GM19351 (cell line): Measurements from ENCODE around the gene ABCC1.
"Not testable (repeated sequence)": the region's sequence is repeated elsewhere in the genome, so short reads cannot be mapped to it uniquely, and the experiment has no call there.

Source experiments
- ATAC-seq: cut with Tn5 transposase; IDR thresholded peaks from one replicate; pipeline ENCODE4 v1.9.1; 2021; ENCODE audit warnings: mild to moderate bottlenecking, moderate library complexity; ENCODE audit not compliant: unreplicated experiment

Gene ABCC1

DNA sequence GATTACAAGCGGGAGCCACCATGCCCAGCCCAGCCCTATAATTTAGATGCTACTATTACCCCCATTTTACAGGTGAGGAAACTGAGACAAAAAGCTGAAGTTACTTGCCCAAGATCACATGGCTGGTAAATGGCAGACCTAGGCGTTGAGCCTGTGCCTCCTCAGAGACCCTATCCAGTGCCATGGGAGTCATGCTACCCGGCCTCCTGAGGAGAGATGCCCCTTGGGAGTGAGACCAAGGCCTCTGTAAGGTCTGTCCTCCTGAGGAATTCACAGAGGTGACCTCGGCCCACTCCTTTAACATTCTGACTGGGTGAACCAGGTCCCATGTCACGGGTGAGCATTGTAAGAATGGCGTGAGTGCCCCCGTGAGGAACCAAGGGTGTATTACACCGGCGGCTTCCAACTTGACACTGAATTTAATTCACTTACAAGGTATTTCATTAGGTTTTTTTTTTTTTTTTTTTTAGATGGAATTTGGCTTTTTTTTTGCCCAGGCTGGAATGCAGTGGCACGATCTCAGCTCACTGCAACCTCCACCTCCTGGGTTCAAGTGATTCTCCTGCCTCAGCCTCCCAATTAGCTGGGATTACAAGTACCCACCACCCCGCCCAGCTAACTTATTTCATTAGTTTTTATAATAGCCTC lies 178.2 kb downstream of the ABCC1 start:
- ATAC-seq = no peak

DNA sequence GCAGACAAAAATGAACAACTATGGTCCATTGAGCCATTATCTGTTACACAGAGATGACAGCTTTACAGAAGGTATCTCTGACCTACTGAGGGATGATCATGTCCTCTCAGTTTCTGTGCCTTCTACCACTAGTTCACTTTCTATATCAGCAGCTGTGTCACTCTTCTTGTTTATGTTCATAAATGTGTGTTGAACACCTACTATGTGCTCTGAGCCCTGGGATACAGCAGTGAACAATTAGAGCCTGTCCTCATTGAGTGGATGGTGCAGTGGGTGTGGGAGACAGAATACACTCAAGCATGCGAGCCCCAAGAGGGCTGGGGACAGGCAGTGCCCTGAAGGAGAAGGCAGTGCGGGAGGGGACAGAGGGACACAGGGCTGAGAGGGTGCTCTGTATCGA lies 181.8 kb downstream of the ABCC1 start:
- no peak for ATAC-seq

DNA sequence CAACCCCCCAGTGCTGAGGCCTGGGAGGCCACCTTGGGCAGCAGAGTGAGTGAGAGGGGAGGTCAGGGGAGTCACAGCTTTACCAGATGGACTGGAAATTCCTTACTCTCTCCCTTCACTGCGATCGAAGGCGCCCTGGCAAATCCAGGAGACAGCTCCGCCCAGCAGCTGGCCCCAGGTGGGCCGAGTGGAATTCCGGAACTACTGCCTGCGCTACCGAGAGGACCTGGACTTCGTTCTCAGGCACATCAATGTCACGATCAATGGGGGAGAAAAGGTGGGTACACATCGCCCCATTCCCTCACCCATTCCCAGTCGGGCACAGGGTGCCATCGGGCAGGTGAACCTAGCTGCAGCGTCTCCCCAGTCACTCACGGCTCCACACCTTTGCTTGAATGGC lies 182.2 kb downstream of the ABCC1 start:
- ATAC-seq = no peak

DNA sequence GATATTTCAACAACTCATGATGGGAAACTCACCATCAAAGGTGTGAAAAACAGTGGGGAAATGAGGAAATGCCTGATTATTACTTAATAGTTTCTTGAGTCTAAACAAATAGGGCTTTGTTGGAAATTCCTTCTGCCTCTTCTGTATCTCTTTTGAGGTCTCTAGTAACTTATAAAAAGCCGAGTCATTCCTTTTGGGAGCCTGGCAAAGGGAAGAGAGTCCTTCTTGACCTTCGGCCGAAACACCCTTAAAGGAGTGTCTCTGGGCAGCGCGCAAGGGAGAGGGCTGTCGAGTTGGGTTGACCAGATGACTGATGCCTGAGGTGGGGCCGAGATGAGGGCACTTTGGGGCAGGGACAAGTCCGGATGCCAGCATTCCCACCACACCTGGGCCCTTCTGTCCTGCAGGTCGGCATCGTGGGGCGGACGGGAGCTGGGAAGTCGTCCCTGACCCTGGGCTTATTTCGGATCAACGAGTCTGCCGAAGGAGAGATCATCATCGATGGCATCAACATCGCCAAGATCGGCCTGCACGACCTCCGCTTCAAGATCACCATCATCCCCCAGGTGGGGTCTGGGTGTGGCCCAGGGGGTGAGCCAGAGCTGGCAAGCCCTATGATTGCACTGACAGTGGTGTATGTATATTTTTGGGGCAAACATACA lies 184.7 kb downstream of the ABCC1 start:
- ATAC-seq = no peak

DNA sequence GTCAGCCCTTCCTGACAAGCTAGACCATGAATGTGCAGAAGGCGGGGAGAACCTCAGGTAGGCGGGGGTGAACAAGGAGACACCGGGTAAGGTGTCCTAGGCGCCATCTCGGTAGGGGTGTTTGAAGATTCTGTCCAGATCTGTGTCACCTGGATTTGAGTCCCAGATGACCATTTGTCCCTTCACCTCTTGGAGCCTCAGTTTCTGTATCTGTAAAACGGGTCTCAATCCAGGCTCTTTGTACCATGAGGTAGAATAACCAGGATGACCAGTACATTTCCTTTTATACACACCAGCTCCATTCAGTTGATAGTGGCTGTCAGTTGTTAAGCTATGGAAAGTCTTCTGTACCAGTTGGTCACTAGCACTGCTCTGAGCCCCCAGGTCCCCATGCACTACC lies 187.2 kb downstream of the ABCC1 start:
- no peak for ATAC-seq

DNA sequence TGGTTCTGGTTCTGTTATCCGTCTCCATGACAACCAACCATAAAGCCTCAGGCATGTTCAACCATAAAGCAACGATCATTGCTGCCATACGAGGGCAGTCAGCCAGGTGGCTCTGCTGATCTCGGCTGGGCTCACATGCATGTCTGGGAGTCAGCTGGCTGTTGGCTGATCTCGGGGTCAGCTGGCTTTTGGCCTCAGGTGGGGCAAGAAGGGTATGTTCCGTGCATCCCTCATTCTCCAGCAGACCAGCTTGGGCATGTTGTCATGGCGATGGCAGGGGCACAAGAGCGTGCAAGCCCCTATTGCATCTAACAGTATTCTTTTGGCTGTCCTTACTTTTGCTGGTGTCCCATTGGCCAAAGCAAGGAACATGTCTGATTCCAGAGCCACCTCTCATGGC lies 187.7 kb downstream of the ABCC1 start:
- ATAC-seq = no peak

DNA sequence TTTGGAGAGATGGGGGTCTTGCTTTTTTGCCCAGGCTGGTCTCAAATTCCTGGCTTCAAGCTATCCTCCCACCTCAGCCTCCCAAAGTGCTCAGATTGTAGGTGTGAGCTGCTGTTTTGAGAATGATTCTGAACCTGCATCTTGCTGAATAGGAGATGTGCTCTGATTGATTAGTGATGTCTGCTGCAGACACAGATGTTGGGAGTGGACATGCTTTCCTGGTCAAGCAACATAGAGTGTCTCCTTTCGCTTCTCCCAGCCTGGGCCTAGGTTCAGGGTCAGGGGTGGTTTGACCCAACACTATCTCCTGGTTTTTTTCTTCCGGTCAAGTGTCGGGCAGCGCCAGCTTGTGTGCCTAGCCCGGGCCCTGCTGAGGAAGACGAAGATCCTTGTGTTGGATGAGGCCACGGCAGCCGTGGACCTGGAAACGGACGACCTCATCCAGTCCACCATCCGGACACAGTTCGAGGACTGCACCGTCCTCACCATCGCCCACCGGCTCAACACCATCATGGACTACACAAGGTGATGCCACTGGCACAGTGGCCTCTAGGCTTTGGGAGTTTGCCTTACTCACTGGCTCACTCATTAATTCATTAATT lies 188.7 kb downstream of the ABCC1 start:
- ATAC-seq = no peak

DNA sequence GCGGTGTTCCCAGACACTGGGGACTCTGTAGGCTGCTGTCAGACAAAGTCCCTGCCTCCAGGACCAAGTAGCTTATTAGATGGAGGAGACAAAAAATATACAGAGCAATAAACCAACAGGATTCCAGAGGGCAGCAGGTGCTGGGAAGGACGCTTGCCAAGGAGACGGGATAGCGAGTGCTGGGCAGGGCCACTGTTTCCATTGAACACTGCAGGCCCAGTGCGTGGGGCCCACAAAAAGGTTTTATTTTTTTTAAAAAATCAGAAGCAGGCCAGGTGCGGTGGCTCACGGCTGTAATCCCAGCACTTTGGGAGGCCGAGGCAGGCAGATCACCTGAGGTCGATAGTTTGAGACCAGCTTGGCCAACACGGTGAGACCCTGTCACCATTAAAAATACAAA lies 189.6 kb downstream of the ABCC1 start:
- ATAC-seq = no peak

DNA sequence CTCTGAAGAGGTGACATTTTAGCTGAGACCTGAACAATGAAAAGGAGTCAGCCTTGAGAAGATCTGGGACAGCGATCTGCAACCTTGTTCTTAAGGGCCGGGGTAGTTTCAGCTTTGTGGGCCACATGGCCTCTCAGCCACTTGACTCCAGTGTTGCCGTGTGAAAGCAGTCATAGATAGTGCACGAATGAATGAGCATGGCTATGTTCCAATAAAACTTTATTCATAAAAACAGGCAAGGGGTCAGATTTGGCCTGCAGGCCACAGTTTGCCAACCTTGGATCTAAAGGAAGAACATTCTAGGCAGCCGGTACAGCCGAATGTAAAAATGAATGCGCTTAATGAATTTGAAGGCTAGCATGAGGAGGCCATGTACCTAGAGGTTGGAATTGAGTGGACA lies 190.4 kb downstream of the ABCC1 start:
- ATAC-seq = no peak

DNA sequence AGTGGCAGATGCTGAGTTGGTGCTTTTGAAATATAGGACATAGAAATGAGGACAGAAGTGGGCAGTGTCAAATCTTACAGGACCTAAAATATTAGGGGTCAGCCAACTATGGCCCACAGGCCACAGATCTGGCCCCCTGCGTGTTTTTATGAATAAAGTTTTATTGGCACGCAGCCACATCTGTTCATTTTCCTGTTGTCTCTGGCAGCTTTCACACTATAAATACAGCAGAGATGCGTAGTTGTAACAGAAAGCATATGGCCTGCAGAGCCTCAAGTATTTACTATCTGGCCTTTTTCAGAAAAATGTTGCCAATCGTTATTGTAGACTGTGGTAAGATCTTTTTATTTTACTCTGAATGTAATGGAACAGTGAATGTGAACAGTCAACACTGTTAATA lies 191.1 kb downstream of the ABCC1 start:
- ATAC-seq = no peak

DNA sequence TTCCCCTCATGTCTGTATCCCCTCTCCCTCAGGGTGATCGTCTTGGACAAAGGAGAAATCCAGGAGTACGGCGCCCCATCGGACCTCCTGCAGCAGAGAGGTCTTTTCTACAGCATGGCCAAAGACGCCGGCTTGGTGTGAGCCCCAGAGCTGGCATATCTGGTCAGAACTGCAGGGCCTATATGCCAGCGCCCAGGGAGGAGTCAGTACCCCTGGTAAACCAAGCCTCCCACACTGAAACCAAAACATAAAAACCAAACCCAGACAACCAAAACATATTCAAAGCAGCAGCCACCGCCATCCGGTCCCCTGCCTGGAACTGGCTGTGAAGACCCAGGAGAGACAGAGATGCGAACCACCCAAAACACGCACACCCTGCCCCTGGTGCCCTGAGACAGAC lies 191.7 kb downstream of the ABCC1 start:
- no peak for ATAC-seq

DNA sequence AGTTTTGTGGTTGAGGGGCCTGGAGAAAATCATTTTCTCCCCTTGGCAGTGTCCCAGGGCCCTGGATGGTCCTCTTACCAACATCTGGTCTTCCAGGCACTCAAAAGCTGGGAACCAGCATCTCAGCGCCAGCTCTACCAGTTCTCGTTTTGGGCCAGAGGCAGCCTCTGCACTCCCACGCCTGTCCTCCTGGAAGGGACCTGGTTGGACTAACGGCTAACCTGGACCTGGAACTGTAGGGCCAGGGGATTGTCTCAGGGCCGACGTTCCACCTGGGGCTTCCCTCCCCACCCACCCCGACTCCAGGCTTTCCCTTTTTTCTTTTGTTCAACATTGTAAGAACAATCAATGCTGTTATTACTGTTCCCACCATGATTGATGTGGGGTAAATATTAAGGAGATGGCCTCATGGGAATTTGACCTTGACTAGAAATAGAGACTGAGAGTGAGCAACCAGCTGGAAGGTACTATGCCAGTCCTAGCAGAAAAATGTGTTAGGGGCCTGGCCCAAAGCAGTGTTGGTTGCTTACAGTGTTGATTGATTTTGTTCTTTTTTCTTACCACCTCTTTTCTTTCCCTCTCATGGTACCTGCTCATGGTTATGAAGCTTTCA lies 192.5 kb downstream of the ABCC1 start:
- ATAC-seq = no peak

DNA sequence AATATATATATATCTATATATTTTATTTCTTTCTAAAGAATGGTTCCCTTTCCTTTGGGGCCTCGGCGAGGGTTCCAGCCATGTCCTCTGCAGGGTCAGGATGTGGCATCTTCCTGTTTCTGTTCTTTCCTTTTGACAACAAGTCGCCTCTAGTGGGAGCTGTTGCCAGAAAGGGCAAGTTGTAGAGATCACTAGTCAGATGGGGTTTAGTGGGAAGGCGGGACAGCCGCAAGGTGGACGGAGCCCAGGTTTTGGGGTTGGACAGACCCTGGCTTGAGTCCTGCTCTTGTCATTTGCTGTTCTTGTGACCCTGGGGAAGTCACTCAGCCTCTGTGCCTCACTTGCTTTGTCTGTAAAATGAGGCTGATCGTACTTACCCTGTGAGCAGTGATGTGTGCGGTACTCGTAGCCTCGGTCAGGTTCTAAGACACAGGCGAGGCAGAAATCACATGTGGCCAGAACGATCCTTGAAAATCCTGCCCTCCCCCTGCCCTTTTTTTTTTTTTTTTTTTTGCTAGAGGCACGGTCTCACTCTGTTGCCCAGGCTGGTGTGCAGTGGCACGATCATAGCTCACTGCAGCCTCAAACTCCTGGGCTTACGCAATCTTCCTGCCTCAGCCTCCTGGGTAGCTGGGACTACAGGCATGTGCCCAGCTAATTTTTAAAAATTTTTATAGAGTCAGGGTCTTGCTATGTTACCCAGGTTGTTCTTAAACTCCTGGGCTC lies 193.8 kb downstream of the ABCC1 start:
- ATAC-seq = no peak

DNA sequence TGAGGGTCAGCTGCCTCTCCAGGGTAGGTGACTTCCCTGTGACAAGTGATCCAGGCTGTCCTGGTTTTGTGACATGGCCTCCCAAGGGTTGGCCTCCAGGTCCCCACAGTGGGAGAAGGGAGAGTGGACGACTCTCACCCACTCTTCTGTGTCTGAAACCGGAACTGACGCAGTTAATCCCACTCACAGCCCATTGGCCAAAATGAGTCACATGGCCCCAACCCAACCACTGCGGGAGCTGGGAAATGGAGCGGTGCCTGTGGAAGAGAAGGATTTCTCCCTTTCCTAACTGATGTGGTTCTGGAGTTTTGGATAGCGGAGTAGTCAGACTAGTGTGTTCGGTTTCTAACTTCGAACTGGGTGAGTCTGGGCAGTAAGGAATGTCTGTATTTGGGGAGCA lies 194.5 kb downstream of the ABCC1 start:
- ATAC-seq = no peak

DNA sequence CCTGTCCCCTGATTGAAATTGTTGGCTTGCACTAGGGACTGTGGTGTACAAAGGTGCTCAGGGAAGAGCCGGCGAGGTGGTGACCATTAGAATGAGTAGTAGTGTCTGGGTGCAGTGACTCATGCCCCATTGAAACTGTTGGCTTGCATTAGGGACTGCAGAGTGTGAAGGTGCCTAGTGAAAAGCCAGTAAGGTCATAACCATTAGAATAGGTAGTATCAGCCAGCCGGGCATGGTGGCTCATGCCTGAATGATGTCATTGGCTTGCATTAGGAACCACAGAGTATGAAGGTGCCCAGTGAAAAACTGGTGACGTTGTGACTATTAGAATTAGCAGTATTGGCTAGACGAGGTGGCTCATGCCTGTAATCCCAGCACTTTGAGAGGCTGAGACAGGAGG lies 195.0 kb downstream of the ABCC1 start:
- ATAC-seq = no peak

DNA sequence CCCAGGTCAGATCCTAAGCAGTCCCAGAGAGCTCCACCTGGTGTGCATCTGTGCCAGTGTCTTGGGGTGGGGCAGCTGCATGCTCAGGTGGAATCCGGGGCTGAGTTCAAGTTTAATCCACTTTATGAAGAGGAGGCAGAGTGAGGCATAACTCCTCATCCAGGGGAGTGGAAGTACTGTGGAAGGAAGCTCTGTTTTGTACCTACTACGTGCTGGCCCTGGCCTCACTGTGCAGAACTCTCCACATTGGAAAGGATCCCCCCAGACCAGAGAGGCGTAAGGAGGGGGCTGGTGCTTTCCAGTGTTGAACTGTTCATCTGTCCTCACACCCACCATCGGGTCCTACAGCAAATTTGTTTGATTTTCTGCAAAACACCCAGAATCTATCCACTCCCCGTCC lies 195.9 kb downstream of the ABCC1 start:
- ATAC-seq = no peak

DNA sequence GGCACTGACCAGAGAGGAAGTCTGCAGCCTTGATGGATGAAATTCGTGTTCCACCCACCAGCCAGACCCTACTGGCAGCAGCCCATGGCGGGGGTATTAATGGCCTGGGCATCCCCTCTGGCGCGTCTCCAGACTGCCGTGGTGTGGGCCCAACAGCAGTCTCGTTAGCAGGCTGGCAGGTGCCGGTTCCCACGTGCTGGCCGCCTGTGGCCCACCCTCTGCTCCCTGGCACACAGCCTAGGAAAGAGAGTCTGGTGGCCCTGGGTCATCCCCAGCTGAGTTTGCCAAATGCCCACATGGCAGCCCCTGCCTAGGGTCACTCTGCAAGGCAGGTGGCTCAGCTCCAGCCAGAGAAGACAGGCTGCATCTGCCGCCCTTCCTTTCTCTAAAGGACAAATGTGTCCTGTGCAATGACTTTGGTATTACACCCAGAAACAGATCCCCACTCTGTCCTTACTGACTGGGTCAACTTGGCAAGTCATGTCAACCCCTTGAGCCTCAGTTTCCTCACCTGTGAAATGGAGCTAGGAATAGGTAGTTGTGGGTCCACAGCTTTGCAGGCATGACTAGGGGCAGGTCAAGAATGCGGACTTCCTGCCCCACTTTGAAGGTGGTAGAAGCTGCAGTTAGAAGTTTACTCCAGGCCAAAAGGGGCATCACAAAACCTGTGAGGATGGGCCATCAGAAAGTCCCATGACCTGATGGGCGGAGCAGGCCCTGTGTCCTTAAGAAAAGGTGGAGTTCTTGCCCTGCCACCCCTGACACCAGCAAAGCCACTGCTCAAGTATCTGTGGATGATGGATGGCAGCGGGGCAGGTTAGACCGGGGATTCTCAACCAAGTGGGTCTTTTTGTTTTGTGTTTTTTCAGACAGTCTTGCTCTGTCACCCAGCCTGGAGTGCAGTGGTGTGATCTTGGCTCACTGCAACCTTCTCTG lies 197.2 kb downstream of the ABCC1 start:
- ATAC-seq = no peak

DNA sequence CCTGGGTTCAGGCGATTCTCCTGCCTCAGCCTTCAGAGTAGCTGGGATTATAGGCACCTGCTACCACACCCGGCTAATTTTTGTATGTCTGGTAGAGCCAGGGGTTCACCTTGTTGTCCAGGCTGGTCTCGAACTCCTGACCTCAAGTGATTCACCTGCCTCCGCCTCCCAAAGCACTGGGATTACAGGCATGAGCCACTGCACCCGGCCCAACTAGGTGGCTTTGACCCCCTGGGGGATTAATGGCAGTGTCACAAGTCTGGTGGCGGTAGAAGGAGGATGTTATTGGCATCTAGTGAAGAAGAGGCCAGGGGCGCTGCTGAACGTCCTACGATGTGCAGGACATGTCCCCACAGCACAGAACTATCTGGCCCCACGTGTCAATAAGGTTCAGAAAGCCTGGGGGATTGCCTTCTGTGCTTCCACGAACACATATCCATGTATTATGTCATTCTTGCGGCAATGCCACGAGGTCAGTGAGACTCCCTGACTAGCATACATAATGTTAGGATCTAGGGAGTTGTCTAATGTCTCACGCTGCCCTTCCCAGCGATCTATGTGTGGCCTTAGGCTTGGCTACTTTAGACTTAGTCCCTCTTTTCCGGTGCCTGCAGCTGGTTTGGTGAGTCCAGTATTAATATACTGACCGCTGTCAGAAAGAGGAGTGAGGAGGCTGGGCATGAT lies 198.0 kb downstream of the ABCC1 start:
- no peak for ATAC-seq

DNA sequence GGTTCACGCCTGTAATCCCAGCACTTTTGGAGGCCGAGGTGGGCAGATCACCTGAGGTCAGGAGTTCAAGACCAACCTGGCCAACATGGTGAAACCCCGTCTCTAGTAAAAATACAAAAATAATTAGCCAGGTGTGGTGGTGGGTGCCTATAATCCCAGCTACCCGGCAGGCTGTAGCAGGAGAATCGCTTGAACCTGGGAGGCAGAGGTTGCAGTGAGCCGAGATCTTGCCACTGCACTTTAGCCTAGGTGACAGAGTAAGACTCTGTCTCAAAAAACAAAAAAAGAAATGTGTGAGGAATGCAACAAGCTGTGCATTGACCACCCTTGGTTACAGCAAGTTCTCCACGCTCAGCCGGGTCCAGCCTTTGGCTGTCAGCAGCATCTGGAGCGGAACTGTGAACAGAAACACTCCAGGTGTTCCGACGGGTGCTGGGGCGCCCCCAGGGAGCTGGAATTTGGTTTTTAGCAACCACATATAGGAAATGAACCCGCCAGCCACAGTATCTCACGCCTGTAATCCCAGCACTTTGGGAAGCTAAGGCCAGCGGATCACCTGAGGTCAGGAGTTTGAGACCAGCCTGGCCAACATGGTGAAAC lies 198.7 kb downstream of the ABCC1 start:
- ATAC-seq = not testable (repeated sequence)
